Mesothelial cell of epicardium (in vitro differentiated cells): ENCODE measurements around the gene CAPZB. TPM values are rescaled to one million over a fixed set of nuclear protein-coding genes. Genes with fewer than 3 reads are reported as not detected.

Experiments
- DNase-seq, 2 experiments: peaks; one replicate each; pipeline ENCODE4 v3.0.0; 2021; ENCODE audit warnings: low spot score in 2 of 2; ENCODE audit not compliant: unreplicated experiment in 2 of 2
- H3K27ac Mint-ChIP-seq: 2 replicates; pipeline ENCODE4 v1.8.0; 2021; ENCODE audit warnings: mixed read lengths
- H3K27me3 Mint-ChIP-seq: 2 replicates; pipeline ENCODE4 v1.8.0; 2021; ENCODE audit warnings: low read depth, mixed read lengths
- H3K36me3 Mint-ChIP-seq: 2 replicates; pipeline ENCODE4 v1.8.0; 2021; ENCODE audit warnings: mixed read lengths
- H3K4me1 Mint-ChIP-seq: 2 replicates; pipeline ENCODE4 v1.8.0; 2021; ENCODE audit warnings: mixed read lengths
- H3K4me3 Mint-ChIP-seq: 2 replicates; pipeline ENCODE4 v1.8.0; 2021; ENCODE audit warnings: mild to moderate bottlenecking, moderate library complexity, mixed read lengths
- H3K9me3 Mint-ChIP-seq: 2 replicates; pipeline ENCODE4 v1.8.0; 2021; ENCODE audit warnings: mixed read lengths
- total RNA-seq: library from RNA; stranded (reverse); gene quantifications from 3 replicates; pipeline ENCODE4 v1.2.1, GENCODE V29; 2021
- TF ChIP-seq, protein P1 (sequence below): fragments of 200-600 bp; sonication (generic); IDR thresholded peaks from one replicate; pipeline ENCODE4 v1.5.0; 2021; ENCODE audit warnings: antibody characterized with exemption; ENCODE audit not compliant: unreplicated experiment

CAPZB gene
- total RNA-seq, 1 donor from 2014 or later = 192 TPM

DNA sequence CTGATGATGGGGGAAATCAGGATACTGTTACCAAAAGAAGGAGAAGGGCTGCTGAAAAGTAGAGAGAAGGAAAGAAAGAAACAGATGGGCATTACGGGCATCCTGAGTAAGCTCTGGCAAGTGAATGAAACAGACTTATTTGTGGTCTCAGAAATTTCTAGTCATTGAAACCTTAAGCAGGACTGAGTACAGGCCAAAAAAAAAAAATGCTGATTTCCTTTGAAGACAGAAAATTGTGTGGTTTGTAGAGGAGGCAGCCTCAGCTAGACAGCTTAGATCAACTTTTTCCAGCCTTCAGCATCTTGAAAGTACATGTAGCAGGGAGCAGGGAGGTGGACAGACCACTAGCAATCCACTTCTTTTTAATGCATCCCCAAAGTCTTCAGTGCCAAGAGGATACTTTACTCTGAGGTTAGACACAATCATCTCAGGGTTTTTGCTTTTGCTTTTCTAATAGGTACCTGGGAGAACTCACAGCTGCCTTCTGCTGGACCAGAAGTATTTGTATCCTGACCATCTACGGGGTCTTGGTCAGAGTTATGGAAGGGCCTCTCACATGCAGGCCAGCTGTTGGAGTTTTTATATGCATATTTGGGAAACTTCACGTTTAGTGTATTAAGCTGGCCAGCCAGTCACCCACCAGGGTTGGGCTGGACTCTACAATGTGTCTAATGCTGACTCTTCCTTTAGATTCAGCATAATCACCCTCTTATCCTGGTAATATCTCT is 10.6 kb upstream of the CAPZB start:
- Mint-ChIP-seq H3K4me1 (peaks cover 13% of the 10 kb centered on the region), H3K27me3 (no peaks in the 10 kb centered on the region), H3K4me3 (no peak overlapping the region), H3K27ac (peak overlapping the region; percentile 23), H3K9me3 (peaks cover 4% of the 10 kb centered on the region), H3K36me3 (no peaks in the 10 kb centered on the region)
- no peak for DNase-seq
- TF ChIP-seq, protein P1, sequence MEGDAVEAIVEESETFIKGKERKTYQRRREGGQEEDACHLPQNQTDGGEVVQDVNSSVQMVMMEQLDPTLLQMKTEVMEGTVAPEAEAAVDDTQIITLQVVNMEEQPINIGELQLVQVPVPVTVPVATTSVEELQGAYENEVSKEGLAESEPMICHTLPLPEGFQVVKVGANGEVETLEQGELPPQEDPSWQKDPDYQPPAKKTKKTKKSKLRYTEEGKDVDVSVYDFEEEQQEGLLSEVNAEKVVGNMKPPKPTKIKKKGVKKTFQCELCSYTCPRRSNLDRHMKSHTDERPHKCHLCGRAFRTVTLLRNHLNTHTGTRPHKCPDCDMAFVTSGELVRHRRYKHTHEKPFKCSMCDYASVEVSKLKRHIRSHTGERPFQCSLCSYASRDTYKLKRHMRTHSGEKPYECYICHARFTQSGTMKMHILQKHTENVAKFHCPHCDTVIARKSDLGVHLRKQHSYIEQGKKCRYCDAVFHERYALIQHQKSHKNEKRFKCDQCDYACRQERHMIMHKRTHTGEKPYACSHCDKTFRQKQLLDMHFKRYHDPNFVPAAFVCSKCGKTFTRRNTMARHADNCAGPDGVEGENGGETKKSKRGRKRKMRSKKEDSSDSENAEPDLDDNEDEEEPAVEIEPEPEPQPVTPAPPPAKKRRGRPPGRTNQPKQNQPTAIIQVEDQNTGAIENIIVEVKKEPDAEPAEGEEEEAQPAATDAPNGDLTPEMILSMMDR = no peak

DNA sequence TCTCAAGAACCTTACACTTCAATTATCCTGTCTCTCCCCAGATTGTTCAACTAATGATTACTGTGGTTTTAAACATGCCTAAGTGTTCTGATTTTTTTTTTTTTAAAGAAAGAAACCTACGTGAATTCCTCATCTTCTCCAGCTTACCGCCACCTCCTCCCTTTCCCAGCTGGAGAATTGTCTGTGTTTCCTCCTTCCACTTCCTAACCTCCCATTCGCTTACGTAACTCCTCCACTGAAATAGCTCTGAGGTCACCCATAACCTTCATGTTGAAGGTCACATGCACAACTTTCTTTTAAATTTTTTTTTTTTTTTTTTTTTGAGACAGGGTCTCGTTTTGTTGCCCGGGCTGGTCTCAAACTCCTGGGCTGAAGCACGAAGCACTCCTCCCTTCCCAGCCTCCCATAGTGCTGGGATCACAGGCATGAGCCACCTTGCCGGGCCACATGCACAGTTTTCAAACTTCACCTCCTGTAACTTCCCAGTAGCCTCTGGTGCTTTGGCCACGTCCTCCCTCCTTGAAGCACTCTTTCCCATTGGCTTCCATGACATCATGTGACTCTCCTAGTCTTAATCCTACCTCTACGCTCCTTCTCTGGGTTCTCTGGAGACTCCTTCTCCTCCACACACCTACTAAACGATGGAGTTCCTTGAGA is 9.8 kb upstream of the CAPZB start:
- no peaks in the 10 kb centered on the region for H3K27me3 Mint-ChIP-seq
- TF ChIP-seq, protein P1 = no peak
- DNase-seq = no peak
- peak overlapping the region; percentile 23 for H3K27ac Mint-ChIP-seq
- H3K9me3 Mint-ChIP-seq = peaks cover 4% of the 10 kb centered on the region
- peaks cover 13% of the 10 kb centered on the region for H3K4me1 Mint-ChIP-seq
- H3K36me3 Mint-ChIP-seq = no peaks in the 10 kb centered on the region
- H3K4me3 Mint-ChIP-seq = no peak overlapping the region

DNA sequence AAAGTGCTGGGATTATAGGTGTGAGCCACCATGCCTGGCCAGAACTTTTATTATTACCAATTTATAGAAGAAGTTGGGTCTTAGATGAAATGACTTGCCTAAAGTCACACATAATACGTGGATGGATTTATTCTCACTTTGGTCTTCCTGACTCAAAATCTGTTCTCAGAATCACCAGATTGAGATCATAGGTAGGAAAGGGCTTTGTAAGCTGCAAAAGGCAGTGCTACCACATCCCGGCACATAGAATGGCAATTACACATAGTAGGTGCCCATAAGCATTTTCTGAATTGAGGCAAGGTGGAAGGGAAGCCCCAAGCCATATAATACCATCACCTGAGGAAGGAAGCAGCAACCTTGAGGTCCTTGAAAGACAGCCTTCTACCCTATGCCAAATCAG is 8.2 kb upstream of the CAPZB start:
- H3K9me3 Mint-ChIP-seq = no peaks in the 10 kb centered on the region

DNA sequence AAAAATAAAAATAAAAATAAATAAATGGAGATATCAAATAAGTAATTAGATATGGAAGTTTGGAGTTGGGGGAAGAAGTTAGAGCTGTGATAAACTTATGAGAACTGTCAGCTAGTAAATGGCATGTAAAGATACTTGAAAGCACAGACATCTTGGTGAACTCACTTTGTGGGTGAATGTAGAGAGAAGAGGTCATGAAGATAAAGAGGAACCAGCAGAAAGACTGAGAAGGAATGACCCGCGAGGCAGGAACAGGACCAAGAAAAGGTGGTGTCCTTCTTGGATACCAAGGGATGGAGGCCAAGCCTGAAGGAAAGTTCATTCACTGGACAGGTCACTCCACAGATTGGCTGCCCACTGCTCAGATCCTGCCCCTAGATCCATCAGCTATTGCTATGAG is 4.7 kb upstream of the CAPZB start:
- Mint-ChIP-seq H3K27ac (no peak overlapping the region), H3K4me1 (peaks cover 14% of the 10 kb centered on the region), H3K4me3 (no peak overlapping the region), H3K36me3 (no peaks in the 10 kb centered on the region), H3K9me3 (no peaks in the 10 kb centered on the region), H3K27me3 (no peaks in the 10 kb centered on the region)
- no peak for DNase-seq
- TF ChIP-seq, protein P1 = no peak

More for the DNA sequence above, 8.2 kb upstream of the CAPZB start:
- TF ChIP-seq, protein P1 = no peak
- Mint-ChIP-seq H3K4me1 (peaks cover 13% of the 10 kb centered on the region), H3K27ac (no peak overlapping the region), H3K36me3 (no peaks in the 10 kb centered on the region), H3K27me3 (no peaks in the 10 kb centered on the region), H3K4me3 (no peak overlapping the region)
- DNase-seq = no peak

DNA sequence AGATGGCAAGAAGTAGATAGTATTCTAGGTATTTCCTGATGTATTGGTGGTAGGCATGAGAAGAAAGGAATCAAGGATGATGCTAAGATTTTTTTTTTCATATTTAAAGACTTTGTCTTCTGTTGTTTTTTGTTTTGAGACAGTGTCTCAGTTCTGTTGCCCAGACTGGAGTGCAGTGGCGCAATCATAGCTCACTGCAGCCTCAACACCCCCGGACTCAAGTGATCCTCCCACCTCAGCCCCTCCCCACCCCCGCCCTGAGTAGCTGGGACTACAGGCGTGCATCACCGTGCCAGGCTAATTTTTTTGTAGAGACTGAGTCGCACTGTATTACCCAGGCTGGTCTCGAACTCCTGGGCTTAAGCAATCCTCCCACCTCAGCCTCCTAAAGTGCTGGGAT is 2.8 kb upstream of the CAPZB start:
- no peak for DNase-seq
- Mint-ChIP-seq H3K27me3 (no peaks in the 10 kb centered on the region), H3K9me3 (no peaks in the 10 kb centered on the region), H3K4me1 (peaks cover 25% of the 10 kb centered on the region), H3K27ac (peak overlapping the region; percentile 85), H3K36me3 (no peaks in the 10 kb centered on the region), H3K4me3 (no peak overlapping the region)
- TF ChIP-seq, protein P1 = no peak
